Fibroblast of peridontal ligament (primary cell): ENCODE measurements around the gene FIBIN.

Experiments
- DNase-seq: peaks from one replicate; pipeline ENCODE4 v3.0.0-alpha.2; 2010; ENCODE audit errors: extremely low read depth

The FIBIN gene

DNA sequence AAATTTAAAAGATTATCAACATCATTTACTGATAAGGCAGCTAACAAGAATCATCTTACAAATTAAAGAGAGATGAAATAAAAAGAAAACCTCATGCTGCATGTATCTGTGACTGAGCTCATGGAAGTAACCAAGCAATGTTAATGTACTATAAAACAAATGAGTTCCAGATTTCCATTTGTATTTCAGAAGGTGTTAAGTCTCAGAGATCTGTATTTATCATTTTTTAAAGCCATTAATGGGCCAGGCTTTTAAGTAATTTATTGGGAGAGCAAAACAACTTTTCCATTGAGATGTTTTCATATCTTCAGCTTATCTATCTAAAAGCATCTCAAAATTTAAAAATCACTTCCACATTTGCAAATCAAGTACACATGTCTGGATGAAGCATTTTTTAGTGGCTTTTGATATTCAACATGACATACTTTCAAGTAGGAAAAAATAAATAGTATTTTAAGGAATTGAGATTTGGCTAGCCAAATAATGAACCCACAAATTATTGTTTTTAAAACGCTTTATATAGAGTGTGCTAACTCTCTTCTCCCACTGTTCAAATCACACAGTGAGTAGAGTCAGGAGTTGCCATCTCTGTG lies 28.8 kb downstream of the FIBIN start:
- peak; percentile 48 for DNase-seq

DNA sequence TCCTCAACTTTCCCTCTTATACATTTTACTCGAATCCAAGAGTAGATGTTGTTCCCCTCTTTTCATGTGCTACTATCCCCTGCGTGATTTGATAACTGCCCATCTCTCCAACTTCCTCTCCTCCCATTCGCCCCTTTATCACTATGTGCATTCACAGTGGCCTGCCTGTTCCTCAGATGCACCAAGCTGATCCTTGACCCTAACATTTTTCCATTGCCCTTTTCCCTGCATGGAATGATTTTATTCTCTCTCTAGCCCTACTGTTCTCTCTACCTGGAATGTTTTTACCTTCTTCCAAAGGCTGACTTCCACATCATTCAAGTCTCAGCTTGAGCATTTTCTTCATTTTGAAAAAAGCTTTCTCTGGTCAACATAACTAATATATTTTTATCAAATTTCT lies 31.0 kb downstream of the FIBIN start:
- DNase-seq, result no peak

DNA sequence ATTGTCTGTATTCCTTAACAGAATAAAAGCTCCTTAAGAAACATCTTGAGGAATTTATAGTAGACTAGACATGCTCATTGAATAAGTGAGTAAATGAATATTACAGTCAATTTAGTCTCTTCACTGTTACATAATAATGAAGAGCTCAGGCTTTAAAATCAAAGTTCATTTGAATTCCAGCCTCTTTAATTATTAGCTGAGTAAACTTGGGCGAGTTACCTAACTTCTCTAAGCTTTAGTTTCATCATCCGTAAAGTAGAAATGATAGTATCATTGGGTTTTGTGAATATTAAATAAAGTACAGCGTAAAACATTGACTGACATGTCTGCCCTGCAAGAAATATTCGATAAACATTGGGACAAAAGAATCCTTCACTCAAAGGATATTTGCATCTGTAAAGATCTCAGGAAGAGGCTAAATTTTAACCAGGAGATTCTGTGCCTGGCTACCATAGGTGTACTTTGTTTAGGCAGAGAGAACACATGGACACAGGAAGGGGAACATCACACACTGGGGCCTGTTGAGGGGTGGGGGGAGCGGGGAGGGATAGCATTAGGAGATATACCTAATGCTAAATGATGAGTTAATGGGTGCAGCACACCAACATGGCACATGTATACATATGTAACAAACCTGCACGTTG lies 31.5 kb downstream of the FIBIN start:
- no peak for DNase-seq

DNA sequence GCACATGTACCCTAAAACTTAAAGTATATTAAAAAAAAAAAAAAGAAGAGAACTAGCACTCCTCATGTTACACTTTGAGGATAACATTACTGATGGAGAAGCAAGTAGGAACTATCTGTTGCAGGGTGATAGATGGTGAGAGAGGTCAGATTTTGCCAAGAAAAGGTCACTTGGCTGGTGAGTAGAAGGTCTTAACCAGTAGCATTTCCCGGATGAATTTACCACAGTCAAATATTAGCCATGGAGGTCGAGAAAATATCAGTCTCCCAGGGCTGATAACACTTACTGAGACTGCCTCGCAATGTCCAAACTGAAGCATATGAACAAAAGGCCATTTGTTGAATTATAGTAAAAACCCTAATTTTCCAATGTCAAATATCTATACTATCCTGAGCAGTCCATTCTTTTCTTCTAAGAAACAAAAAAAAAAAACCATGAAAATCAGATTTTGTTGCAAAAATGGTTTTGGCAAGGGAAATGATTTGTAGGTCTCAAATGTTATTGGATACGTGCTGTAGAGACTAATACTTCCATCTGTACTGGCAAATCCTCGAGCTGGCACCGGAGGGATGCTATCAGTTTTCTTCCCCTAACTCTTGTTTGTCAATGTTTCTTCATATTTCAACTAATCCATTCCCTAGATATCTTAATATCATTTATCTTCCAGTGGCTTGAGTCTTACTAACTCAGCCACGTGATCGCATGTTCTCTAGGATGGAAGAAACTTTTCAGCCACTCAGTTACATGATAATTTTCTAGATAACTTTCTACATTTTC lies 32.2 kb downstream of the FIBIN start:
- DNase-seq, result no peak

DNA sequence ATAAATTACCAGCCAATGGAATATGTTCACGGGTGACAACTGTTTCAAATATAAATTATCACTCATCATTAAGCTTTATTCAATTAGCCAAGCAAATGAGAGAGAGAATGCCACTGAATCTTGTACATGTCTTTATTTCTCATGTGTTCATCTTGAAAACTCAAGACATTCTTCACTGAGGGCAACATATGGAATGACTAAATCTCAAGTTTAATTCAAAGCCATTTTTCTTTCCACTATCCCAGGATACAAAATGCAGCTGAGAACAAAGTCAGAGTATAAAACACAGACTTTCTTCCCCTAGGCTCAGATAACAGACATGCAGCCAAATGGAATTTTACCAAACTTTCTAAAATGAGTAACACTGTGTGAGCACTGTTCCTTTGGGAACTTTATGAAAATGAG lies 34.7 kb downstream of the FIBIN start:
- DNase-seq, result peak; percentile 82

DNA sequence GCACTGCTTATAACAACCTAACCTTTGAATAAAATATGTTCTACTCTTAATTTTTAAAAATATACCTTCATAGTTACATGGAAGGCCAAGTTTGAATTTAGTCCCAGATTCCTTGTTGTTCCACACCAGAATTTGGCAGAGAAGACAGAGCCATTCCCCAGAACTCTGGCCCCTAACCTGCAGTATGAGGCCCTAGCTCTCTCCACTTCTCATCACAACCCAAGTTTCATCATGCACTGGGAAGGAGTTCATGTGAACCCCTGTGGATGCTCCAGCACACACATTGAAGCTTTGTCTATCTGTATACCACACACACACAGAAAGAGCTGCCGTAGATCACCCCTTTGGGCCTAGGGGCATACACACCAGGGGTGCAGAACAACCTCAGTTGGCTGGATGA lies 36.1 kb downstream of the FIBIN start:
- DNase-seq, result no peak

DNA sequence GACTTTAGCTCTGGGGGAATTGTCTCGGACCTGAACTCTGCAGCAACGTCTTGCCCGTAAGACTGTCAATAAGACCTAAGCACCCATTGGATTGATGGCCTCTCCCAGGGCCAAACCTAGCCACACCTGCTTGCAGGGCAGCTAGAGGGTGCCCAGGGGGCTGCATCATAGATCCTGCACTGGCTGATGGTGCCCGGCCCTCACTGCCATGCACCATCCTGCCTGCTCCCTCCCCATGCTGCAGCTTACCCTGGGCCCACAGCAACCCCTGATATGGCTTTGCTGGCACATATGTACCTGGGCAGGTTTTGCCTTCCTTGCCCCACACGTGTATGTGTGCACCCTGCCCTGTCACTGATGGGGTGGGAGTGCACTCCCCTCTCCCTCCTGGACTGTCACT lies 37.8 kb downstream of the FIBIN start:
- no peak for DNase-seq

DNA sequence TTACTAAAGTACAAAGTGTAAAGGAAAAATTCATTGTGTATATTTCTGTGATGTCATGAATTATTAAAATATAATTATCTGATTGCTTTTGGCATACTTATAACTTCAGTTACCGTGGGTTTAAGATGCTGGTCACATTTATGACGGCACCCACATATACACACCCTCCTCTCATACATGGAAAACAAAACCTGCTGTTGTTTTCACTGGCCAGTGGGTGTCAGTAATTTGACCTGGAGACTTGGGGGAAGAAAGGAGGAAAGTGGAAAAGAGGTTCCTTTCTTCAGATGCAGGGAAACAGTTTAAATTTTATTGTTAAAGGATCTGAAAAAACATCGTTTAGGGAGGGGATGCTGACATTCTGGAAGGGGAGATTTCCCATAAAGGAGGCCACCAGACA lies 46.0 kb downstream of the FIBIN start:
- no peak for DNase-seq

DNA sequence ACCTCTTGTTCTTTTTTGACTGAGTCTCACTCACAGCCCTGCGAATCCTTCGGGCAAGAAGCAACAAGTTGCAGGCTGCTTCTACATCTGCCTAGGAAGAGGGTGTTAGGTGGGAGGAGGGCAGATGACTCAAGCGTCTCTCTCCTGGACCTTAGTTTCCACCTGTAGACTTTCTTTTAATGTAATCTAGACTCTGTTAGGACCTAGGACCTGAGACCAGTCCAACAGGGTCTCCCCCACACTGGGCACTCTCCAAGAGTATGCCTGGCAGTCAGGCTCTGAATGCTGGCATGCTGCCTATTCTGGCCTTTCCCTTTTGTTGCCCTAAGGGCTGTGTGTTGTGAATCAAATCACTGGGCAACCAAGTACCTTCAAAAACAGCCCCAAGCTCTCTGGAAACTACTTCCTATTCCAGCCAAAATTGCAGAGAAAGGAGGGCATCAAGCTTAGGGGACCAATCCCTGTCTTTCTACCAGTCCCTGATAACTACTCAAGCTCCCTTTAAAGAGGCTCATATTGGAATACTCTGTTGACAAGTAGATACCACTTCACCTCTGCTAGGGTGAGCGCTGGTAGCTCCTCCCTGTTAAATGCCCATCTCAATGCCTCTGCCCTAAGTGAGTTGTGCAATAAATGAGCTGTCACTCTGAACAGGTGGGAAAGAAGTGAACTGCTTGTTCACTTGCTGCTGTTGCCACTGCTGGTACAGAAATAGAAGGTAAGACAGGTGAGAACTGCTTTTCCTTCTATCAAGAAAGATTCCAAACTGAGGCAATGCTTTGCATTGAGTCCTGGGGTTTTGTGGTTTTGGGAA lies 46.6 kb downstream of the FIBIN start, which contains the start of gene BBOX1:
TSS of gene BBOX1 (plus strand) at position 514 of the 814 bp plus-strand sequence. CDS start 14,616 bp downstream, outside the sequence.
- no peak for DNase-seq

DNA sequence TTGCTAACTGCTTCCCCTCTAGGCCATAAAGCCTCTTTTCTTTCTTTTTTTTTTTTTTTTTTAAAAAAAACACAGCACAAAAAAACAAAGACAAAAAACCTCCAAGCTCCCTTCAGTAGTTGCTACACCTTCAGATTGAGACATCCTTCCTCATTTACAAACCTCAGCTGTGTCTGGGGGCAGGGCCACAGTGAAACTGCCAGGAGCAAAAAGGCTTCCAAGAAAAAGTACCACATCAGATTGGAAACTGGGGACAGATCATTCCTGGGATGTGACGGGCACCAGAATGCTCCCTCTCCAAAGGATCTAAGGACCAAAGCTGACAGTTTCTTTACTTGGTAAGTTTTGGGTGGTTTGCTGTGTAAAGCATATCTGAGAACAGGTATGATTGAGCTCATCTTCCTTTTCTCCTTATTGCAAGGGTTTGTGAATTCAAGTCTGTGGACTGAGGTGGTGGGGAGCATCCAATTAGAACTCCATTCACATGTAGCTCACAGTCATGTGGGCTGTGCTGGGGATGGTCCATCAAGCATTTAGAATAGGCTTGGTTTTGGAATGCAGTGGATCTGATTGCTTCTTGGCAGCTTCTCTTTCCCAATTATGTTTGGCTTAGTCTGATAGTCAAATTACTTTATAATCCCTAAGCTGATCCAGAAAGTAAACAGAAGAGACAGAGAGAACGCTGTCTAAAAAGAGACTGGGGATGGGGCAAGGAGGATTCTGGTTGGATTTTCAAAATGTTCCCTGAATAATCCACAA lies 47.4 kb downstream of the FIBIN start:
- peak; percentile 83 for DNase-seq
